ENCODE results near the gene ATP13A4.

Gene ATP13A4

DNA sequence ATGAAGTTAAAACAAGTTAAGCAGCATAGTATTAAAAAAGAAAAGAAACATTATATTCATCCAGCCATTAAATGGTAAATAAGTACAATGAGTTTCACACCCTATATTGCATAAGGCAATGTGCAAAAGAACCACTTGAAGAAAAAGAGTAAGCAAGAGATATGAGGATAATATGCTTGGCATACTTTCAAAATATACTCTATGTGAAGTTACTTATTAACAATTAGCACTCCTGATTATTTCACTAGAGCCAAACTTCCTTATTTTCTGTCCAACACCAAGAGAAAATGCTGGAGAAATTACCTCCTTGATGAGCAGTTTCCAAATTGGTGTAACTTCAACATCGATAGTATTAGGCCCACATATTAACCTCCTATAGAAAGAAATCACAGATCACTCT, 63.7 kb downstream of the ATP13A4 start:
- no peak for DNase-seq (ENCODE audit: low read depth)

DNA sequence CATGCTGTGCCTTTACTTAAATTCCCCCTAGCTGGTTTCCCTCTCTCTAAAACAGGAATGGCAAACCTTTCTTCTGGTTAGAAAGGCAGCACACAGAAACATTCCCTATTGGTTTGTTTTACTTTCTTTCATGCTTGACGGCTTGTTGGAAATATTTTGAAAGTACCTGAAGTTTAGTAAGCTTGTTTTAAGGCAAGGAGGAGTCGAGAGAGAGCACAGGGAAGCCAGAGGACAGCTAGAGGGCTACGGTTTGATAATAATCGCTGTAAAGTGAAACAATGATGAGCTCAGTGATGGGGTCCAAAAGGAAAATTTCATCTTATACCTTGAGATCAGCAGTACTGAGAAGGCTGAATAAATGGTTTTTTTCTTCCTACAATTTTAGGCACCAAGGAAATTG, 64.1 kb downstream of the ATP13A4 start:
- no peak for DNase-seq (ENCODE audit: low read depth)

DNA sequence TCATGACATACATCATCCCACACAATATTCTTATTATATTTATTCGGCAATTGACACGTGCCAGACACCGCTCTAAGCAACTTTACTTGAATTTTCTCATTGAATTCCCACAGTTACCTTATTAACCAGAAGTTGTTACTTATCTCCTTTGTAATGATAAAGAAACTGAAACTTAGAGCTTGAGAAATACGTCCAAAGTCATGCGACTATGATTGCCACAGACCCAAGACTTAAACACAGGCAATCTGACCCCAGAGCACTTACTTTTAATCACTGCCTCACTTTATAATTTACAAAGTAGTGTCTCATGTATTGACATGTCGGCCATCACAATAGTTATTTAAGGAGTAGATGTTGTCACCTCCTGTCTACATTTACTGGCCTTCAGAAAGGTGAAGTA, 64.7 kb downstream of the ATP13A4 start:
- no peak for DNase-seq (ENCODE audit: low read depth)

DNA sequence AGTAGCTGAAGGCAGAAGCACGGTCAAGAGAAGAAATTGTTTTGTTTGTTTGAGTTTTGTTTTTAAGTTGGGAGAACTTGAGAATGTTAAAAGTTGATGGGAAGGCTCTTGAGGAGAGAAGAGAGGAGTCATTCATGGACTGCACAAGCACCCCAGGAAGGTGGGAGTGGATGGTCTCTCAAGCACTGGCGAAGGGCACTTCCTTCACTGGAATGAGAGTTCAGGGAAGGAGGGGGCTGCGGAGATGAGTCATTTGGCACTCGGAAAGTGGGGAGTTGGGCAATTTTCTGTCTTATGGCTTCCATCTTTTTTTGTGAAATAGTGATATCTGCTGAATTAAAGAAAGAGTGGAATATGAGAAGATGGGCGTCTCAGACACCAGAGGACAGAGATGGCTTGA, 66.0 kb downstream of the ATP13A4 start:
- no peak for DNase-seq (ENCODE audit: low read depth)

DNA sequence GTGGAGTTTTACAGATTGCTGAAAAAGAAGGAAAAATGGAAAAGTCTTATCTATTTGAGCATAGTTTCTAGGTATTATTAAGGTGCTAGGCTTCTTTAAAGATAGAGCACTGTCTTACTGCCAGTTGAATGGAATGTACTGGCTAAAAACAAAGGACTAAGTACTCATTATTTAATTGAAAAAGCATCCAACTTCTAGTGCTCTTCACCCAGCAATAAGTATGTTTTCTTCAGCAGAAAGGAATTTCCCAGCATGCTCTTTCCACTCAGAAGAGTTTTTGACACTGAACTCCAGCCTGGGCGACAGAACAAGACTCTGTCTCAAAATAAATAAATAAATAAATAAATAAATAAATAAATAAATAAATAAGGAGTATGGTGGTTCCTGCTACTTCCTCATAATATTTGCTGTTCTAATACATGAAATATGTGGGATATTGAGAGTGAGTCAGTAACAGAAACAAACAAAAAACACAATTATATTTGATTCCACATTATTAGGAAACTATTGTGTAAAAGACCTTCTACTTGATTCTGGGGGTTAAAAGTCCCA, 70.6 kb downstream of the ATP13A4 start:
- DNase-seq (ENCODE audit: low read depth), result no peak

DNA sequence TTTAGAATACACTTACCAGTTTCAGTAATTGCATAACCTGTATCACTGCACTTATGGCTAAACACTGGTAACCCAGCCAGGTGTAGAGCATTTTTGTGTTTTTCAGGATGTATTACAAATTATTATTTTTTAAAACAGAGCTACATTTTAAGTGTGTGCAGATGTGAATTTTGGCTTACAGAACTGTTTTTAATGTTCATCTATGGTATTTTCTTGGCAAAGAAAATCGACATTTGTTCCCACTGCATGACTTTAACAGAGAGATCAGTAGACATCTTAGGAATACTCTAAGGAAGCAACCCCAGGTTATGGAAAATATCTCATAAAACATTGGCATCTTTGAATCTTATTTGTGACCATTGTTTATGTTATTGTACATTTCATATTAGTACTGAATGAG, 73.3 kb downstream of the ATP13A4 start:
- DNase-seq (ENCODE audit: low read depth), result no peak

DNA sequence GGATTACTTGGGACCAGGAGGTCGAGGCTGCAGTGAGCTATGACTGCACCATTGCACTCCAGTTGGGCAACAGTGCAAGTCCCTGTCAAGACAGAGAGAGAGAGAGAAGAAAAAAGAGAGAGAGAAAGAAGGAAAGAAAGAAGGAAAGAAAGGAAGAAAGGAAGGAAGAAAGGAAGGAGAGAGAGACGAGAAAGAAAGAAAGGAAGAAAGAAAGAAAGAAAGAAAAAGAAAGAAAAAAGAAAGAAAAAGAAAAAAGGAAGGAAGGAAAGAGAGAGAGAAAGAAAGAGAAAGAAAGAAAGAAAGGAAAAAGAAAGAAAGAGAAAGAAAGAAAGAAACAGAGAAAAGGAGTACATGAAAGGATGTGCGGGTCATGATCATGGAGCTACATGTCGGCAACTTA, 80.2 kb downstream of the ATP13A4 start:
- DNase-seq (ENCODE audit: low read depth), result no peak

DNA sequence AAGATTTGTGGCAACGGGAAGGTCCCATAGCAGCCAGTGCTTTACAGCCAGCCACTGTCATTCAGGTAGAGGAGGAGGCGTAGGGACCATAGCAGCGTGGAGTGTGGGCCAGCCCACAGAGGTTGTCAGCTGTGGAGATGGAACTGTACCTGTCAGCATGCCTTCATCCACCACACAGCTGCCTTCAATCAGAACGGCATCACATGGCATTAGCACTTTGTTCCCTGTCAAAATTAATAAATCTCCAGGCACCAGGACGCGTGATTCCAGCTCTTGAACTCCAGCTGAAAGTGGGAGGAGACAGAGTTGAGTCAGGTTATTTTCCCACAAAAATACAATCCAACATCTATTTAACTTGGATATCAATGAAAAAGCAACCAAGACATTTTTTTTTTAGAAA, 84.0 kb downstream of the ATP13A4 start:
- DNase-seq (ENCODE audit: low read depth), result no peak

DNA sequence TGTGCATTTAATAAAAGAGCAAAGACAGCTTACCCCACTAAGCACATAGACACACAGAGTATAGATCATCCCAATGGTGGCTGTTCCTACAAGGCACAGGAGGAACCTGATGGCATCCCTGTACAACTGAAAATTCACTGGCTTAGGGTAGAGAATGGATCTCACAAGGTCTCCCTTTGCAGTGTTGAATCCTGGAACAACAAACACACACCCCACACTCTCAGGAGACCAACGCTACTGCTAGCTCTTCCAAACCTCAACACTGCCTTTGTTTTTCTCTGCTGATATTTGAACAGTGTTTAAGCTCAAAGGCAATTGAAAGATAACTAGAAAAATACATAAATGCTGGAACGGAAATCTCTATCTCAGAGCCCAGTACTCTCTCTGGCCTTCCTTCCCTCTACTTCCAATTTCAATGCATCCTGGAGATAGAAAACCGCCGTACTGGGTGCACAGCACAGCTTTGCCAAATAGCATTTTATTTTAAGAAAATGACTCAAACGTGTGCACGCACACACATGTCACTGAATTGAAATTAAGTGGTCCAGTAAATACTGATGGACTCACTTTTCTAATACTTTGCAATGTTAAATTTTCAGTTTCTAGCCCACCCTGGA, 88.6 kb downstream of the ATP13A4 start:
- DNase-seq (ENCODE audit: low read depth), result no peak

DNA sequence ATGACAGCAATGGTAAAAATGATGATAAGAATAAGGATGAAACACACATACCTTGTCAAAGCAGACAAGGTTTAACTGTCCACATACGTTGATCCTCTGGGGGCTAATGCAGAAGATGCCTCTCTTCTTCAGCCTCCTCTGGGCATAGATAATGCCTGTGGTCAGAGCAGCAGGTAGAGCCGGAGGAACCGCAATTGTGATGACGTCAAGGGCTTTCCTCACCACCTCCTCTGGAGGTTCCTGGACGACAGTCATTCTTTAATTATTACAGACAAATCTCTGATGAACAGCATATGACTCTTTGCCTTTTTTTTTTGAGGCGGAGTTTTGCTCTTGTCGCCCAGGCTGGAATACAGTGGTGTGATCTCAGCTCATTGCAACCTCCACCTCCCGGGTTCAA, 89.8 kb downstream of the ATP13A4 start:
- DNase-seq (ENCODE audit: low read depth), result no peak

DNA sequence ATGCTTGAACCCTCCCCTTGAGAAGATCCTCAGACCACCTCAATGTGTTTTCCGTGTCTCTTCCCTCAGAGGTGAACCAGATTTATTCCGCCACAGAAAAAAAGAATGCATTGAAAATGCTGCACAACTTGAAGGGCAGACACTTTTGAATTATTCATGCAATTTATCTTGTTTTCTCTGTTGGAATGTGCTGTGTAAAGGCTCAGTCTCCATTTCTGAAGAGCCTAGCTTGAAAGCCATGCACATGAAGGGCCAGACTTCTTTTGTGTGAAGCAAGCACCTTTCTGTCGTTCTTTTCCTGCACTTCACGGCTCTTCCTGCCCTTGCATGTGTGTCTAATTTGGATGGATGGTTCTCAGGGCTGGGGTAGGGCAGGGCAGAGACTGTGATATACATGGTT, 97.2 kb downstream of the ATP13A4 start:
- DNase-seq (ENCODE audit: low read depth), result no peak

DNA sequence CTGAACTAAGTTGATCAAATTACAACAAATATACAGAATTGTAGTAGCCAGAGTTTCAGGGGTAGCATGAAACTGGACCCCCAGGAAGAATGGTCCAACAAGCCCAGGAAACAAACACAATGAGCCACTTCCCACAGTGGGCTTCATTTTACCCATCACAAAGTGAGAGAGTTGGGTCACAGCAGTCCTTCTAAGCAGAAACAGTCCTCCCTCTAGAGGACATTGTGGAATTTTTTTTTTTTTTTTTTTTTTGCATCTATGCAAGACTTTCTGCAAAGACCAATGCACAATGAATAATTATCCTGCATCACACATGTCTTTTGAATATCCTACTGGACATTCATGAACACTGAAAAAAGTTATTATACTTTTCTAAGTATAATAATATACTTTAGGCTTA, 102.4 kb downstream of the ATP13A4 start:
- DNase-seq (ENCODE audit: low read depth), result no peak

DNA sequence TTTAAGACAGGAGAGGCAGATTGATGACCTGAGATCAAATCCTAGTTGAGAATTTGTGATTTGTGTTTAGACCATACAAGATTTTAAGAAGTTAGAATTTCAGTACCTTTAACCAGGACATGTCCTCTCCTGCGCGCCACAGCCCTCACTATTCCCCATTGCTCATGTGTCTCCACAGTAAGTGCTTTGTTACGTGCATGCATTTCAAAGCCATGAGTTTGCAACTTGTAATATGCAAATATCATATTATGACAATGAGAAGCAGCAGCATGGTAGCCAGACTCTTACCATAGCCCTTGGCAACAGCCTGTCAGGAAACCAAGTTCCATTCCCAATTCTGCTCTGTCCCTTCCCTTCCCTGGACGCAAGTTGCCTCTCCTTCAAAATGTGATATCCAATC, 102.8 kb downstream of the ATP13A4 start:
- no peak for DNase-seq (ENCODE audit: low read depth)

DNA sequence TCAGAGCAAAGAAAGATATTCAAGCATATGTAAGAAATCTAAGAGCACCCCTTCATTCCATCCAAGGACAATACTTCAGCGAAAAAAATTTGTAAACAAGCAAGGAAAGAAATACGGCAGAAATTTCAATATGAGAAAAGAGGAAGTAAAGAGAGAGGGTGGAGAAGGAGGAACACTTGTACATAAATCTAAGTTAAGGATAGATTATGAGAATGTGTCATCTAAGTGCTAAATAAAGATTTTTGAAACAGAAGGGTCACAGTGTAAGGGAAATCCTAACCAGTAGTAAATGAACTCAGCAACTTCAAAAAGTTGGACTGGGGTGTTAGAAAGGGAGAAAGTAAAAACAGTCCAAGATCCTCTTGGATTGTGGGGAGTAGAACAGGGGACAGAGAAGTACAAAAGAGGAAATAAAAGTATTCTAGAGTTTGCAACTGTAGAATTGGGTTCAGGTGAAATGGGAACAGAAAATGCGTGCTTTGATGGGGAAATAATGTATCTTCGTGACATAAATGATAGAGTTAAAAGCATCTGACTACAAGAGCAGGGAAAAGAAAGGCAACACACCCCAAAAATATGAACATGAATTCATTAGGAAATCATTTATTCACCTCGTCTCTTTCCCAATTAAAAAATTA, 107.6 kb downstream of the ATP13A4 start:
- no peak for DNase-seq (ENCODE audit: low read depth)

DNA sequence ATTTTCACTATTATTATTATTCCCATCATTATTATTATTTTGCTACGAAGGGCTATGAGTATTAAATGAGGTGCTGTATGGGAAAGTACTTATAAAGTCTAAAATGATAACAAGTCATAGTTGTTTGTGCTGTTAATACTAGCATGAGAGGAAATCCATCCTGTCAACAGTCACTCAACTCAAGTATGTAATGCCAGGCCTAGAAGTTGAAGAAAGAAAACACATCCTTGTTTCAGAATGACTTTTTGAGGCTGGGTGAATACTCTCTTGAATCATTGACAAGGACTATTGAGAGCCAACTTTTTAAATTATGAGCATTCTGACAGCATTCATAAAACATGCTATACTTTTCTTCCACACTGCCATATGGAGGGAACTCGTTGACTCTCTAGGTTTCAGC, 115.3 kb downstream of the ATP13A4 start:
- DNase-seq (ENCODE audit: low read depth), result no peak

DNA sequence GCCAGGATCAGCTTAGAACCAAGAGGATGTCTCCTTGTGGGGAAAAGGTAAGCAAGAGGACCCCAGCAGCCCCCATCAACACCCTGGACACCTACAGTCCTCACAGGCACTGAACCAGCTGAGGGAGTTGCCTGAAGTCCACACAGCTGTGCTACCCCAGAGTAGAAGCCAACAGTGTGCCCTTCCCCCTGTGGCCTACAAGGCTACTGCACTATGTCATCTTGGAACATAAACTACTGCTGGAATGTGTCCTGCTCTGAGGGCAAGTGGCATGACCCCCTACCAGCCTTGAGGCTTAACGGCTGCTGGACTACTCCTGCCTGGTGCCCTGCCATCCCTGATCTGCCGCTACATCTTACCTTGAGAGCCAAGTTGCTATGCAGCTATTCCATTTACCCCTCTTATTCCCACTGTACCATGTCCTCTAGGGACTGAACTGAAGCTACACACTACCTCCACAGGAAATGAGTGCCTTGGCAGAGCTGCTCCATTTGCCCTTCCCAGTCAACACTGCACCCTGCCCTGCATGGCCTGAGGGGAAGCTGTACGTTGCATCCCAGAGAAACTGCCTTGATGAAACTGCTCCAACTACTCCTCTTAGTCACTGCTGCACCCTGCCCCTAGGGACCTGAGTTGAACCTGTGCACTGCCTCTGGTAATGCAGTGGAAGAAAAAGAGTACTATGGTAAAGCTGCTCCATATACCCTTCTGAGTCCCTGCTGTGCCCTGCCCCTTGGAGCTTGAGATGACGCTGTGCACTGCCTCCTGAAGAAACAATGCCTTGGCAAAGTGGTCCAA, 135.9 kb downstream of the ATP13A4 start:
- DNase-seq (ENCODE audit: low read depth), result no peak

DNA sequence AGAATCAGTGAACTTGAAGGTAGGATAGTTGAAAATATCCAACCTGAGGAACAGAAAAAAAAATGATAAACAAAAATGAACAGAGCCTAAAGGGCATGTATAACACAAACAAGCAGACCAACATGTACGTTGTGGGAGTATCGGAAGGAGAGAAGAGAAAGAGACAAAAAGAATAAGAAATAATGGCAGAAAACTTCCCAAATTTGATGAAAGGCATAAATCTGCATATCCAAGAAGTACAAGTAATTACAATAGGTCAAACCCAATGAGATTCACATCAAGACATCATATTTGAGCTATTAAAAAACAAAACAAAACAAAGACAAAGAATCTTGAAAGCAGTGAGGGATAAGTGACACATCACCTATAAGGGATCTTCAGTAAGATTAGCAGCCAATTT, 138.1 kb downstream of the ATP13A4 start:
- DNase-seq (ENCODE audit: low read depth), result no peak

DNA sequence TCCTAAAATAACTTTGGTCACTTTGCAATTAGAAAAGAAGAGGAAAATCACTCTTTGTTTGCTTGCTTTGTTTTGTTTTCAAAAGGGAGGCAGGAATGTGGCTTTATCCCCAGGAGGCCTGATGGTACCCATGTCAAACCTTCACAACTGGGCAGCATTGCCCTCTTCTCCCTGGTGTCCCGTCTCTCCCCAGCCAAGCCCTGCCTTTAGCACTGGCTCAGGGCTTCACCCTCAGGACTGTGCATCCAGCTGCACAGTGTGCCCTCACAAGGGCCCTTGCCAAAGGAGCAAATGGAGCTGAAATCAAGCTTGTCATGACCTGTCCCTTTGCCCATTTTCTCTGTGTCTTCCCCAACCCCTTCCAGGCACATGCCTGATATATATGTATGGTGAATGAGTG, 147.0 kb downstream of the ATP13A4 start:
- DNase-seq (ENCODE audit: low read depth), result no peak

DNA sequence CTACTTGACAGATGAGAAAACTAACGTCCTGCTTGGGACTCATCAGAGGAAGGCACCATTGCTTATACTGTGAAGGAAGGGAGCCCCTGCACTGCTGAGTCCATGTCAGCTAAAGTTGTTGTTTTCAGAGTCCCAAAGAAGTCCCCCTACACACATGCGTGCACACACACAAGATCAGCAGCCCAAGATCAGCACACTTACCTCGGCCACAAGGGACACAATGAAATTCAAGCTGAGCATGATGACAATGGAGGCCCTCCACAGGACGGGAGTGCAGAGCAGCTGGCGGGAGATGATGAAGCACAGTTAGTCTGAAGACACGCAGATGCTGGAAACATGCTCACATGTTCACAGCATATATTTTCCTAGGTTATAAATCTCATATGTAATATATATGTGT, 147.6 kb downstream of the ATP13A4 start:
- DNase-seq (ENCODE audit: low read depth), result no peak

DNA sequence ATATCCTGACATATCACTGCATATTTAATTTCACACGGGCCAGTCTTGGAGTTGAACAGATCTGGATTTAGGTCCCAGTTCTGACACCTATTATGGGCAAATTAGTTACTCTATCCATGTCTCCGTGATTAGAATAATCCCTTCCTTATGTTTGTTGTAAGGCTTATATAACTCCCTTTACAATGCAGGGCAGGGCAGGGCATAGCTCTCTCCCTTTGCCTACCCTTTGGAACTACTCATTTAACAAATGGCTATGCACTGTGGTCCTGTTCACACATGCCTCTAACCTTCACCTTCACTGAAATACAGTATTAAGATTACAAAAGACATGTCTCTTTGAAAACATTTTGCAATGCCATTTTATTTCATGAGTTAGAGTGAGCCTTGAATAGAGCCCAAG, 151.4 kb downstream of the ATP13A4 start:
- DNase-seq (ENCODE audit: low read depth), result no peak

DNA sequence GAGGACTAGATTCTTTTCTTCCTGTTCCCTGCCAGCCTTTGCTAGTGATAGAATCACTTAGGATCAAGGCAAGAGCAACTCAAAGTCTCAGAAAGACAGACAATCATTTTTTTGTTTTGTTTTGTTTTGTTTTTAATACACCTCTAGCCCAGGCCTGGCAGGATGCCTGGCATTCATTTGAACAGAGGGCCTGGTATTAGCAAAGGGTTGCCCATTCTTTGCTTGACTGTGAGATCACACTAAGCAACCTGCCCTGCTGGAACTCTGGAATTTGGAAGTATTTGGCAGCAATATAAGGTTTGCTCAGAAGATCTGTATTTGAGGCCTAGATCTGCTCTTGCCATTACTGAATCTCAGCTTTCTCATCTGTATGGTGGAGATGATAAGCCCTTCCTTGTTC, 154.4 kb downstream of the ATP13A4 start:
- DNase-seq (ENCODE audit: low read depth), result no peak

DNA sequence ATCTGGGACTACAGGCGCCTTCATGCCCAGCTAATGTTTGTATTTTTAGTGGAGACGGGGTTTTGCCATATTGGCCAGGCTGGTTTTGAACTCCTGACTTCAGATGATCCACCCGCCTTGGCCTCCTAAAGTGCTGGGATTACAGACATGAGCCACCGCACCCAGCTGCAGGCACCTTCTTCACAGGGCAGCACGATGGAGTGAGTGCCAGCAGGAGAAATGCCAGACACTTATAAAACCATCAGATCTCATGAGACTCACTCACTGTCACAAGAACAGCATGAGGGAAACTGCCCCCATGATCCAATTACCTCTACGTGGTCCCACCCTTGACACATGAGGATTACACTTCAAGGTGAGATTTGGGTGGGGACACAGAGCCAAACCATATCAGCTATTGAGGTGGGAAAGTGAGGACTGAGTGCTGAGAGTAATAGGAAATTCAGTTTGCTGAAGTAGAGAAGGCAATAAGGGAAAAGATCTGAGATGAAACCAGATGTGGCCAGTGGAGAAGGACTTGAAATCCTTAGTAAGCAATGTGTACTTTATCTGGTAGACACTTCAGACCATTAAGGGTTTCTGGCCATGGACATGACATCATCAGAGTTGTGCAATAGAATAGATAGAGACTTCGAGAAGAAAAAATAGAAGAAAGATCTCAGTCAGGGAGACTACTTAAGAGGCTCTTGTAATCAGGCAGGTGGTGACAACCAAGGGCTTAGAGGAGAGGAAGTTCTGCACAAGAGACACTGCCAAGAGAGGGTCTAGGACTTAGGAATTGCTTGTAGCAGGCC, 158.0 kb downstream of the ATP13A4 start:
- DNase-seq (ENCODE audit: low read depth), result no peak

Data from GM04503 (cell line).